NCI-H510A (cell line): ENCODE results near the gene RAB25.
A peak's percentile ranks its signal among the peaks of the same experiment; 100 is the strongest.
"Not testable (repeated sequence)": the region's sequence is repeated elsewhere in the genome, so short reads cannot be mapped to it uniquely, and the experiment has no call there.

Source experiments
- DNase-seq: peaks from one replicate; lab custom pipeline; 2025; lab: John Stamatoyannopoulos, UW

Gene RAB25

DNA sequence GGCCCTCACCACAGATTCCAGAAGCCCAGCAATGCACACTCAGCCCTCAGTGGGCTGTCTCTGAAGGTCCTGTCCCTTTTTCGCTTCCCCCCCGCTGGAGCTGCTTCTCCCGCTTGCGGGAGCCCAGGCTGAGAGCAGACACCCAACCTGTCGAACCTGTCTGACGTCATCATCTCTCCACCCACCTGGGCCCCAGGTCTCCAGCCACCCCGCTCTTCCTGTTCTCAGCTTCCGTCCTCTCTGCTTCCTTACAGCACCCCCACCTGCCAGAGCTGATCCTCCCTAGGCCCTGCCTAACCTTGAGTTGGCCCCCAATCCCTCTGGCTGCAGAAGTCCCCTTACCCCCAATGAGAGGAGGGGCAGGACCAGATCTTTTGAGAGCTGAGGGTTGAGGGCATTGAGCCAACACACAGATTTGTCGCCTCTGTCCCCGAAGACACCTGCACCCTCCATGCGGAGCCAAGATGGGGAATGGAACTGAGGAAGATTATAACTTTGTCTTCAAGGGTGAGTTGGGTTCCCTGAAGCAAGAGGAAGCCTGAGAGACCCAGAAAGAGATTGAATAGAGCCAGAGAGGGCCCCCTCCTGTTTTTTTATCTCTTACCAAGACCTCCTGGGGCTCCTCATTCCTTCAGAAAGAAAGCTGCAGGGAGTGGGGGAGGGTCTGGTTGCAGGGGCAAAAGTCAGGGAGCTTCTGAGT, at the start of gene RAB25:
RAB25 (plus strand) TSS at position 224 of the 700 bp plus-strand sequence; CDS start at position 465, 241 bp downstream.
- peak; percentile 92 for DNase-seq

DNA sequence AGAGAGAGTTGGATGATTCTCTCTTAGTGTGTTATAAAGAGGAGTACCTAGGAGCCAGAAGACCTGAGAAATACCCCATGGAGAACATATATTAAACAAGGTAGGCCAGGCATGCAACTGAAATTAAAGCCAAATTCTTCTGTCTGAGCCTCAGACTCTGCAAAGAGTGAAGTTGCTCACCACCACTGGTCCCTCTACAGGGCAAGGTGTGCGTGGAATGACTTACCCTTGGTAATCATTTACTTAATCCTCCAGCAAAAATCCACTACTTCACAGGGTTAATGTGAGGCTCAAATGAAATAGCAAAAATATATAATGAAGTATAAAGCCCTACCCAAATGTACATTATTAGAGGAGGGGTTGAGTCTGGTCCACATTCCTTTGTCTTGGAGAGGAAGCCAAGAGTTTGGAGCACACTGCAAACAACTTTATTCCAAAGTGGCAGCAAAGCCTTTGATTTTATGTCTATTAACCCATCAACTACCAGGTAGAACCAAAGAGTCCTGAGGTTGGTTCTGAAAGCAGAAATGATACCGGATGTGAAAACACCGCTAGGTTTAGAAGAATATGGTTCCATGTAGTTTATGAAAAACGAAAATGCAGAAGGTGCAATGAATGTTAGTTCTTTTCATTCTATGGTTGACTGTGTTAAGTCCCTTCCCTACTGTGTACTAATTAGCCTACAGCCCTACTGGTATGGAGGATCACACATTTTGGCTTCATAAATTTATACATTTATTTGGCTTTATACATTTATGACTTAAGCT, 48.7 kb upstream of the RAB25 start:
- DNase-seq: no peak

DNA sequence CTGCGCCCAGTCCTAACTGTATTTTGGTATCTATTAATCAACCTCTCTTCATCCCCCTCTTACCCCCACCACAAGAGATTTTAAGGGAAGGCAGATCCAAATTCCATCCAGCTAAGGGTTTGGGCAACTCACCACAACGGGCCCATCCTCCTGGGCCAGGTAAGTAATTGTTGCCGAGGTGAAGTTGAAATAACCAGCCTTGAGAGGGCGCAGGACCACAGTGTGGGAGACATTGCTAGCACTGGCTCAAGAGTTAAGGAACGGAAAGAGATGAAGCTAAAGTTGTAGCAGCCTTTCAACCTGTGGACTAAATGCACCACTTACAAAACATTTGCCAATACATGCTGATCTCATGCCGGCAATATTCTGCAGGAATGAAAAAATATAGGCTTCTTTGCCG, 46.1 kb upstream of the RAB25 start:
- DNase-seq: no peak

DNA sequence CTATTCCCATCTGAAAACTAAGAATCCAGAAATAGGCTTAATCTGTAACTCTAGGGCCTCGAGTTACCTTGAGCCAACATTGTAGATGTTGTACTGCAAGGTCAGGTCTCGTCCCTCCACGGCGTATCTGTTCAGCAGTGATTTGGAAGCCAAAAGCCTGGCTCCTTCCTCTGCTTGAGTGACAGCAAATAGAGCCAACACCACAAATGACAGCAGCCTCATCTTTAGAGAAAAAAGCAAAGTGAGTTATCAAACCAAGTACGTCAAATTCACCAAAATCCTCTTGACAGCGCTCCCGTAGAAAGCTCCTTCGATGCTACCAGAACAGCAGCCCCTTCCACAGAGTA, 41.0 kb upstream of the RAB25 start:
- no peak for DNase-seq

DNA sequence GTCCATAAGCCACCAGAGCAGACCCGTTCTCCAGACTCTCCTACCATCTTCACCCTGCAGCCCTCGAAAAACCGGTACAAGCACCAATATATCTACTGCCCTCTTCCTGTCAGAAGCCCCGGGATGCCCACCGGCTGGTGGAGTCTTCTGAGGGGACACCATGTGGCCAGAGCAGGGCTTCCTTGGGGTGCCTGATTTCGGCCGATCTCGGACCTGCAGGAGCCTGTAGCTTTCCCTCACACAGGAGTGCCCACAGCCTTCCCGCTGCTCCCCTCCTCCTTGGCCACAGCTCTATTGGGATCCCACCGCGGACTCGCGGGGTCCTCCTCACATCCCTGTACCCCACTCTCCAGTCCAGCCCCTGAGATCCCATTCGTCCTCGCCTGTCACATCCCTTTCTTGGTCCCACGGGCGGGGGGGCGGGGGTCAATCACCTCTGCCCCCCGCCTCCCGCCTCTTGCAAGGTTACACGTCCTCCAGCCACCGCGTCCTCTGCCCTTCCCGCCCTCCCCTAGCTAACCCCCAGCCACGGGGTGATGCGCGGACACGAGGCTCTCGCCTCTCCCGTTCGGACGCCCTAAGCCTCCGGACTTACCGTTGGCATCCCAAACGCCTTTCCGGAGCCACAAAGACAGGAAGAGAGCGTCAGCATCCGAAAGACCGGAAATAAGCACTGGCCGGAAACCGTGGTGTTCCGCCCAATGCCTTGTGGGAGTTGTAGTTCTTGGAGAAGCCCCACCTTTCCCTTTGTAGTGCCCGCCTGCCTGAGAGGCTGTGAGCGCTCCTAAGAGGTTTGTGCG, 40.5 kb upstream of the RAB25 start, which contains the start of gene SSR2:
SSR2 (minus strand) TSS at position 659 of the 800 bp plus-strand sequence. CDS start 784 bp downstream, outside the sequence.
- DNase-seq: peak; percentile 88

DNA sequence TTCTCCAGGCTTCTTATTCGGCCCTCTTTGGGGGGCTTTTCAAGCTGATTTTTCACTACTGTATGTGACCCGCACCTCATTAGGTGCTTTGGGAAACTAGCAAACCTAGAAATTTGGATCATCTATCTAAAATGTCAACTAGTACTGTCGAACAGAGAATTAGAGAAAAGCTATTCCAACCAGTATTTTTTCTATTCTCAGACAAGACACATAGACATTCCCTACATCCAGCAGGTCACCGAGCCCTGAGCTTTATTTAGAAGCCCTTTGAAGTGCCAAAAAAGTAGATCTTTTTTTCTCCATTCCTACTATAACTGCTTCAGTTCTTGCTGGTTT, 39.9 kb upstream of the RAB25 start:
- no peak for DNase-seq

DNA sequence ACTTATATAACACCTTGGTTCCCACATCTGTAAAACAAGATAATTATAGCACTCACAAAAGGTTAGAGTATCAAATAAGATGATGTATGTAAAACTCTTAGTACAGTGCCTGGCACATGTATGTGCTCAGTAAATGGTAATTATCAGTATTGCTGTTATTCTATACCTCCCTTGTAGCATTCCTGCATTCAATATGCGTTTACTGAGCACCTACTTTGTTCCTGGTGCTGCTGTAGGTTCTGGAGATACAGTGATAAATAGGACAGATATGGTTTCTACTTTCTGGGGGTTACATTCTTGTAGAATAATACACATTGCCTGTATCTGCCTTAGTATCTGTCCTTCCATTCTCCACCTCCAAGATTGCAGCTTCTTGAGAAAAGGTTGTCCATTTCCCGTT, 39.0 kb upstream of the RAB25 start:
- DNase-seq: no peak

DNA sequence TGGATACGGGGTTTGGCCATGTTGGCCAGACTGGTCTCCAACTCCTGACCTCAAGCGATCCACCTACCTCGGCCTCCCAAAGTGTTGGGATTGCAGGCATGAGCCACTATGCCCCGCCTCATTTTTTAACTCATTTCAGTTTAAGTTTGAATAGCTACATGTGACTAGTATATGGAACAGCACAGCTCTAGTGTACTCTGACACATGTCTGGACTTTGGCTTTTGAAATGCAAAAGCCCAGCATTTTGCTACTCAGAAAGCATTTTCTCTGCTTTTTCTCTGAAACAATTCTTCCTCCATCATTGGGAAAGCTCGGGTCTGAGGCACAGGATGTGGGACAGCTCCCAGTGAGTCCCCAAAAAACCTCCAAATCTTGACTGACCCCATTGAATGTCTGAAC, 36.2 kb upstream of the RAB25 start:
- no peak for DNase-seq

DNA sequence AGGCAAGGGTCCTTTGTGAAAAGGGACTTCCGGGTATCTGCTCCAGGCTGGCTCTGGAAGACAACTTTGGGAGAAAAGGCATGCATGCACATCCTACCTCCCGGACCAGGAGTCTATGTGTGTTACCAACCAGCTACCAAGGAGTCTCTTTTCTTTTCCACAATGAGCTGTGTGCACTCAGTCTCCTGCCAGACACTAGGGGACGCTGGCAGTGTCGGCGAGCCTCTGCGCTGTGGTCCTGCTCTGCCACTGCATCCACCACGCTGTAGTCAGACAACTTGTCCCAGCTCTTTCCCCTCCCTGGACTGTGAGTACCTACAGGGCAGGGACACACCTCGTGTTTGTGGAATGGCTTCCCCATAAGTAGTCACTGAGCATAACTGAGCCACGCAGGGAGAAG, 35.1 kb upstream of the RAB25 start:
- no peak for DNase-seq

DNA sequence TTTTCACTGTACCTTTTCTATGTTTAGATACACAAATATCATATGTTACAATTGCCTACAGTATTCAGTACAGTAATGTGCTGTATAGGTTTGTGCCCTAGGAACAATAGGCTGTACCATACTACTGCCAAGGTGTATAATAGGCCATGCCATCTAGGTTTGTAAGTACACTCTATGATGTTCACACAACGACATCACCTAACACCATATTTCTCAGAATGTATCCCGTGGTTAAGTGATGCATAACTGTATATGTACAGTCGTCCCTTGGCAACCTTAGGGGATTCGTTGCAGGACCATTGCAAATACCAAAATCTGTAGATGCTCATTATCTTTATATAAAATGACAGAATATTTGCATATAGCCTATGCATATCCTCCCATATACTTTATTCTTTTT, 34.4 kb upstream of the RAB25 start:
- DNase-seq: no peak

DNA sequence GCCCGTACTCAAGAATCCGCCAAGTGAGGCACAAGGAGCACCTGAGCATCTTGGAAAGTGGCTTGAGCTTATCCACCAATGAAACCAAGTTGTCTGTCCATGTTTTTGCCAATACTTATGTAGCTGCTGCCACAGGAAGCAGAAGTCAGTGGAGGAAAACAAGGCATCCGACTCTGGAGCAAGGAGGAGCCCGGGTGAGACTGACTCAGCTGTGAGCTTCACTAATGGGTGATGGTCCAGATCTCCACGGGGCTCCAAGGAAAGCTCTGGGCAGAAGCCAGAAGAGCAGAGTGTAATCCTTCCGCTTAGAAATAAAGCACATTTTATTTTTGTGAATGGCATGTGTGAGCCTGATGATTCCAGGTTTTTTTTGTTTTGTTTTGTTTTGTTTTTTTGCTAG, 27.9 kb upstream of the RAB25 start:
- DNase-seq: no peak

DNA sequence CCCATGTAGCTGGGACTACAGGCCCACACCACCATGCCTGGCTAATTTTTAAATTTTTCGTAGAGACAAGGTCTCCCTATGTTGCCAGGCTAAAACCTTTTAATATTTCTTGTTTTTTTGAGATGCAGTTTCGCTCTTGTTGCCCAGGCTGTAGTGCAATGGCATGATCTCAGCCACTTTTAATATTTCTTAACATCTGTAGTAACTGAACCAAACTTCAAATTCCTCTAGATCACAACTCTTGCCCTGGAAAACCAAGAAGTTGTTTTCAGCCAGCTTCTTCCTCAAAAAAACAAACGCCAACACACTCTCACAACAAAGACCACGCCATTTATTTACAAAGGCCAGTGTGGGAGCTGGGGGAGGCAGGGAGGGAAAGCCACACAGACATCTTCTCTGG, 26.0 kb upstream of the RAB25 start:
- DNase-seq: not testable (repeated sequence)

DNA sequence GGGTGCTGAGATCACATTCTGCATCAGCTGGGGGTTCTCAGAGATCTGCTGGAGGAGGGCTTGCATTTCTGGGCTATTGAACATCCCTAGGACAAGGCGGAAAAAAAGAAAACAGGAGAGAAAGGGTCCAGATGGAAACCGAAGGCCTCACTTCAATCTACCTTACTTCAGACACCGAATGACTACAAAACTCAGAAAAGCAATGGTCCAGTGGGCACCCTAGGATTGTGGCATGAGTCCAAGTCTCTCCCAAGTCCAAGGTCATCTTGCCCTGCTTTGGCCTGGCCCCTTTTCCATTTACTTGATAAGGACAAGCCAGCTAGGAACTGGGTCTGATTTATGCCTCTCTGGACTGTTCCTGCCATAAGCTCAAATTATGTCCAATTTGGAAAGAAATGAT, 18.1 kb upstream of the RAB25 start:
- DNase-seq: no peak

DNA sequence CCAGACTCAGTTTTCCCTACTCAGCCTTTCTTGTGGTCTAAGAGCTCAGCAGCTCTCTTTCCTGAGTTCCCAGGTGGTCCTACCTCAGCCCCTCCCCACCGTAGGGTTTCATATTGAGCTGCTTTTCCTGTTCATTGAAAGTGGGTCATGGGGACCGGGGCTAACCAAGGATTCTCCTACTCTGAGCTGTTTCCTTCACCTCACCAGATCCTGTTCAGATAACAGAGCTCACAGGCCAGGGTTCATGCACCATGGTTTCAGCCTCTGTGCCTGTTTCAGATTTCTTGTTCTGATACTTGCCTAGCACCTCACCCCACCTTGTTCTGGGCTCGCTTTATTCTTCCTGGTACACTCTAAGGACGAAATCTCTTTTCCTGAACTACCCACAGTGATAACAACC, 15.9 kb upstream of the RAB25 start:
- no peak for DNase-seq

DNA sequence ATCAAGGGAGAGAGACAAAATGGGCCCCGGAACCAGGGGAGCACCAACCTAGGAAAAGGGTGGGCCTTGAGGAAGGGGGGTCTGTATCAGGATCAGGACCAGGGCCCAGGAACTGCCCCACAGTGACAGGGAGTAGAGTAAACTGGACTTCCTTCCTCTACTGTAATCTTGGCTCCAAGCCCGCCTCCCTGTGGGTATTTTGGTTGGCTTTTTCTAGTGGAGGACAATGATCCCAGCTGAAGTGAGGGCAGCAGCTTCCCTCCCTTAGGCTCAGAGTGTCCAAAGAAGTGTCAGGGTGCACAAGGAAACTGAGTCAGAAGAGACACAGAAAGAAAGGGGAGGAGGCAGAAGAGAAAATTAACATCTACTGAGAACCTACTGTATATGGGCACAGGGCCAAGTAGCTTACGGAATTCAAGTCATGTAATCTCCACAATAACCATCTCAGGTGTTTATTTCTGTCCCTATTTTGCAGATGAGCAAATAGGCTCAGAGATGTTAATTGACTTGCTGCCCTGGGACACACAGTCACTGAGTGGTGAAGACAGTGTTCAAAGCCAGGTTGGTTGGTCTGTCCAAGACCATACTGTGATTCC, 12.2 kb upstream of the RAB25 start:
- no peak for DNase-seq

DNA sequence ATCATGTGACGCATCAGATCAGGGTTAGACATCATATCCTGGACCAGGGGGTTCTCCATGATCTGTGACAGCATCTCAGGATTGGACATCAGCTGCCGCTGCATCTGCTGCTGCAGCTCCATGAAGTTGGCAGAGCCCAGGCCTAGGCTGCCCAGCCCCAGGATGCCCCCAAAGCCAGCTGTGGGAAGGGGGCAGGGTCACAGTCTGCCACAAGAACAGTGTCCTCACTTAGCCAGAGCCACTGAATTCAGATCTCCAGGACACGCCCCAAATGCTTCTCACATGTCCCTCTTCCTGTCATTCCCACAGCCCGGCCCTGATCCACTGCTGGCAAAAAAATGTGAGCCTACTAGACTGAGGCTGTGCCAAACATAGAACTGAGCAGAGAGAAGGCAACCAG, 10.6 kb upstream of the RAB25 start:
- no peak for DNase-seq

DNA sequence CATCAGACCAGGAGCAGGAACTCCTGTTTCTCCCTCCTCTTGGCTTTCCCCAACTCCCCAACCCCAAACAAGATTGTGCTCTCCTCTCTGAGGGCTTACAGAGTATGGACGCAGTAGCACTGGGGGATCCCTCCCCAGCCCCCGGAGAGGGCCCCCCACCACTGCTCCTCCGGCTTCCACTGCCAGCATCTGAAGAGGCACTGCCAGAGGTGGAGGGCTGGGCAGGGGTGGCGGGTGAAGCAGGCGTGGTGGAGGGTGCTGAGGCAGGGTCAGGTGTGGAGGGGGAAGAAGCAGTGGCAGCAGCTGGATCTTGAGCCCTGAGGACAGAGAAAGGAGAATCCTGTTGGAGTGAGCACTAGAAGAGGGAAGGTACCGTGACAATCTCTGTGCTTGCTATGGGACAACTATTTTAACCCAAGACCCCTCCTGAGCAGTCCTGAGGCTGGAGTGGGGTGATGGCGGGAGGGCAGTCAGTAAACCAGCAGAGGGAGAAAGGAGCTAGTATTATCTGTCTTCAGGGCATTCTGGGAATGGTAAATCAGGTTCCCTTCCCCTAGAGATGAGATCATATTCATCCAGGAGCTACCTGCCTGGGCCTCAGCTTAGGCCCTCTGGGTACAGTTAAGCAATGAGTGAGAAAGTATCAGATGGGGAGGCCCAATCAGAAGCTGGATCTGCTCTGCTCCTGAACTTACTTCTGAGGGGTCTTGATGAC, 9.8 kb upstream of the RAB25 start:
- DNase-seq: no peak

DNA sequence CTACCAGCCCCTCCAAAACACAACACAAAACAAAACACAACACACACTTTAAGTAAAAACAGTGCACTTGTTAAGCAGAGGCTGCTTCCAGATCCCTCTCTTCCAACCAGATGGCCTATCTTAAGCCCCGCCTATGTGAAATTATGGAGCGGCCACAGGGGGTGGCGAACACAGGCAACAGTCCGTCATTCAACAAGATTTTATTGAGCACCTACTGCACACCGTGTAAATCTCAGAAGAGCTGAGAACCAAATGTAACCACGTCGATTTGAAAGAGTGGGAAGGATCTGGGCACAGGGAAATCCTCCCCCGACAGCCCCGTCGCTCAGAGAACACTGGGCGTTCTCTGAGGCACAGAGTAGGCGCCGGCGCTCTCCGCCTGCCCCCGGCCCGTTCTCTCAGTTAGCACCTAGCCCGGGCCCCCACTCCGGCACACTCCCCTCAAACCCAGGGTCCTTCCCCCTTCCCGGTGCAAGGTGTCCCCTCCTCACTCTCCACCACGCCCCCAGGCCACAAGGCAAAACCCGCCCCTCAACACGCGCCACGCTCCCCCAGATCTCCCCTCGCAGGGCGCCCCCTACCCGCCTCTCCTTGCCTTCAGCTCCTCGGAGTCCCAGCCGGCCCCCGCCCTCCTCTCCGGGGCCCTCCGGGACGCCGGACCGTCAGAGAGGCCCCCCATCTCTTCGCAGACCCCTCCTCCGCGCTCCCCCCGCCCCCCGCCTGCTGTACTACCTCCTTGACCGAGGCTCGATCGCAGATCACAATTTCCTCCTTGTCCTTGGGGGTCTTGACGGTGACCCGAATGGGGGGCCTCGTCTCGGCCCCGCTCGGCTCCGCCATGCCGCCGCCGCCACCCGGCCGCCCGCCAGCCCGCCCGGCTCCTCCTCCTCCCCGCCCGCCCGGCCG, 7.8 kb upstream of the RAB25 start:
- DNase-seq: peak; percentile 28

DNA sequence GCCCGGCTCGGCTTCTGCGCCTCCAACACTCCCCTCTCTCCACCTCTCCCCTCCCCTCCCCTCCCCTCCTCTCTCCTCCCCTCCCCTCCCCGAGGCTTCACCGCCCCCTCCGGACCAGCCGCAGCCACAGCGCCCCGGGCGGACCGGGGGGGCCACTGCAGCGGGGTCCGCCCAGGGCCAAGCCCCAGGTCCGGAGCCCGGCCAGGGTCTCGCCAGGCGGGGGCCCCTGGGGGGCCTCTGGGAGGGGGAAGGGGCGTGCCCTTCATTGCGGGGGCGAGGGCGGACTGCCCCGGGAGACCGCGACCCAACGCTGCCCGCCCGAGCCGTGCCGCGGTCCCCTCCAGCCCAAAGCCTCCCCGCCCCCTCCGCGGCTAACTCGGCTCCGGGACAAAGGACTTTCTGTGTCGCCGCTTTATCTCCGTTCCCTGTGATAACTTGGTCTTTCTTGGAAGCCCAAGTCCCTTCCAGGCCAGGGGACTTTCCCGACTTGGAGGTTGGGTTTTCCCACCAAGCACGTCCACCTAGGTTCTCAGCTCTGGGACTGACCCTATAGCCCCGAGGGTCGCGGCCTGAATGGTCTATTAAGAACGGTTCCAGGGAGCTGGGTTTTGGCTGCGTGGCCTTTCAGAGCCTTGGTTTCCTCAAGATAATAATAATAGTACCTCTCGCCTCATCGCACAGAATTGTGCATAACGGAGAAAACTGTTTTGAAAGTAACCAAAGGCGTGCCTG, 7.0 kb upstream of the RAB25 start, which contains the start of gene UBQLN4:
UBQLN4 (minus strand) TSS at position 31 of the 732 bp plus-strand sequence. CDS start 97 bp downstream, outside the sequence.
- peak; percentile 81 for DNase-seq
